HEK293 (cell line): ENCODE data around the gene CHN2.

ENCODE experiments used
- CTCF ChIA-PET: fragments of 350-600 bp; formaldehyde crosslinking; extraction: SDS; loops from one replicate; lab custom pipeline; 2021; ENCODE audit warnings: antibody characterized with exemption; lab: Yijun Ruan, JAX
- POLR2A ChIA-PET: fragments of 300-600 bp; formaldehyde crosslinking; extraction: SDS; loops from one replicate; lab custom pipeline; 2020; ENCODE audit warnings: antibody characterized with exemption, inconsistent platforms; lab: Yijun Ruan, JAX
- H3K27ac ChIP-seq: fragments of 200-500 bp; sonication (Bioruptor generic); 2 replicates; pipeline ENCODE4 v1.5.1; 2014; ENCODE audit warnings: low read depth, low read length, control low read depth, inconsistent platforms; ENCODE audit errors: extremely low read depth
- H3K36me3 ChIP-seq, 2 experiments: fragments of 200-500 bp in 1 of 2; sonication (Bioruptor generic) in 1 of 2; 1 replicate in 1 of 2; 2 replicates in 1 of 2; pipeline ENCODE4 v1.5.1; 2014 to 2017; ENCODE audit warnings: inconsistent platforms in 2 of 2, low read length in 2 of 2; ENCODE audit not compliant: control insufficient read depth in 2 of 2, insufficient read depth in 1 of 2
- H3K4me1 ChIP-seq: fragments of 200-500 bp; sonication (Bioruptor generic); 2 replicates; pipeline ENCODE4 v1.5.1; 2014; ENCODE audit warnings: mild to moderate bottlenecking, low read length, inconsistent platforms; ENCODE audit not compliant: control insufficient read depth, insufficient read depth
- H3K4me3 ChIP-seq: 2 replicates; pipeline ENCODE4 v1.5.1; 2011; ENCODE audit warnings: low read depth, mild to moderate bottlenecking, control low read depth, low read length, moderate library complexity
- H3K9me3 ChIP-seq: fragments of 200-500 bp; sonication (Bioruptor generic); 2 replicates; pipeline ENCODE4 v1.5.1; 2014; ENCODE audit warnings: low read depth, low read length, inconsistent platforms; ENCODE audit not compliant: control insufficient read depth, insufficient read depth
- EGR2 ChIP-seq: fragments of 450-650 bp; formaldehyde crosslinking; IDR thresholded peaks from 2 replicates; pipeline ENCODE4 v1.5.1; 2016; ENCODE audit warnings: low read depth, missing biosample characterization, missing genetic modification characterization
- FEZF1 ChIP-seq: fragments of 450-650 bp; formaldehyde crosslinking; IDR thresholded peaks from 2 replicates; pipeline ENCODE4 v1.5.1; 2016; ENCODE audit warnings: missing biosample characterization, missing genetic modification characterization
- MZF1 ChIP-seq: fragments of 450-650 bp; formaldehyde crosslinking; IDR thresholded peaks from 2 replicates; pipeline ENCODE4 v1.5.1; 2017; ENCODE audit warnings: missing biosample characterization, missing genetic modification characterization, borderline replicate concordance
- OSR2 ChIP-seq: fragments of 450-650 bp; formaldehyde crosslinking; IDR thresholded peaks from 2 replicates; pipeline ENCODE4 v1.5.1; 2016; ENCODE audit warnings: missing biosample characterization, missing genetic modification characterization
- PBX3 ChIP-seq: sonication (generic); formaldehyde crosslinking; IDR thresholded peaks from 2 replicates; pipeline ENCODE4 v1.8.1; 2022; ENCODE audit warnings: mild to moderate bottlenecking, moderate library complexity, missing genetic modification reagents
- PRDM1 ChIP-seq: fragments of 450-650 bp; formaldehyde crosslinking; IDR thresholded peaks from 2 replicates; pipeline ENCODE4; 2016; ENCODE audit warnings: missing biosample characterization, missing genetic modification characterization
- REPIN1 ChIP-seq: fragments of 450-650 bp; formaldehyde crosslinking; IDR thresholded peaks from 2 replicates; pipeline ENCODE4 v1.5.1; 2017; ENCODE audit warnings: missing biosample characterization, missing genetic modification characterization, low read depth
- TCF7L2 ChIP-seq: IDR thresholded peaks from 2 replicates; pipeline ENCODE4 v1.6.1; 2011; ENCODE audit warnings: low read depth, mild to moderate bottlenecking, inconsistent platforms, low read length, moderate library complexity, borderline replicate concordance
- ZBTB48 ChIP-seq: fragments of 450-650 bp; formaldehyde crosslinking; IDR thresholded peaks from 2 replicates; pipeline ENCODE4 v1.5.1; 2016; ENCODE audit warnings: missing biosample characterization, missing genetic modification characterization
- ZBTB6 ChIP-seq: fragments of 450-650 bp; formaldehyde crosslinking; IDR thresholded peaks from 2 replicates; pipeline ENCODE4 v1.5.1; 2017; ENCODE audit warnings: missing biosample characterization, missing genetic modification characterization
- ZFP69B ChIP-seq: fragments of 450-650 bp; formaldehyde crosslinking; IDR thresholded peaks from 2 replicates; pipeline ENCODE4 v1.5.1; 2016; ENCODE audit warnings: missing biosample characterization, missing genetic modification characterization
- ZNF114 ChIP-seq: fragments of 450-650 bp; formaldehyde crosslinking; IDR thresholded peaks from 2 replicates; pipeline ENCODE4 v1.5.0; 2017; ENCODE audit warnings: missing biosample characterization, missing genetic modification characterization
- ZNF132 ChIP-seq: fragments of 450-650 bp; formaldehyde crosslinking; IDR thresholded peaks from 2 replicates; pipeline ENCODE4 v1.5.1; 2017; ENCODE audit warnings: missing biosample characterization, missing genetic modification characterization, borderline replicate concordance
- ZNF146 ChIP-seq: fragments of 450-650 bp; formaldehyde crosslinking; IDR thresholded peaks from 2 replicates; pipeline ENCODE4 v1.5.1; 2016; ENCODE audit warnings: missing biosample characterization, missing genetic modification characterization
- ZNF202 ChIP-seq: fragments of 450-650 bp; formaldehyde crosslinking; IDR thresholded peaks from 2 replicates; pipeline ENCODE4 v1.5.1; 2016; ENCODE audit warnings: missing biosample characterization, missing genetic modification characterization, borderline replicate concordance
- ZNF354C ChIP-seq: fragments of 450-650 bp; formaldehyde crosslinking; IDR thresholded peaks from 2 replicates; pipeline ENCODE4 v1.5.1; 2016; ENCODE audit warnings: missing biosample characterization, missing genetic modification characterization, low read depth, borderline replicate concordance
- ZNF433 ChIP-seq: fragments of 450-650 bp; formaldehyde crosslinking; IDR thresholded peaks from 2 replicates; pipeline ENCODE4 v1.5.1; 2016; ENCODE audit warnings: missing biosample characterization, missing genetic modification characterization, low read depth
- ZNF473 ChIP-seq: fragments of 450-650 bp; formaldehyde crosslinking; IDR thresholded peaks from 2 replicates; pipeline ENCODE4 v1.5.1; 2017; ENCODE audit warnings: missing biosample characterization, missing genetic modification characterization
- ZNF558 ChIP-seq: fragments of 450-650 bp; formaldehyde crosslinking; IDR thresholded peaks from 2 replicates; pipeline ENCODE4 v1.5.1; 2016; ENCODE audit warnings: missing biosample characterization, missing genetic modification characterization
- ZNF561 ChIP-seq: fragments of 450-650 bp; IDR thresholded peaks from 2 replicates; pipeline ENCODE4 v1.5.1; 2018; ENCODE audit warnings: missing biosample characterization, missing genetic modification characterization, borderline replicate concordance
- ZNF670 ChIP-seq: fragments of 450-650 bp; formaldehyde crosslinking; IDR thresholded peaks from 2 replicates; pipeline ENCODE4 v1.5.1; 2016; ENCODE audit warnings: missing biosample characterization, missing genetic modification characterization, low read depth
- TF ChIP-seq, protein P1 (sequence below): fragments of 450-650 bp; formaldehyde crosslinking; IDR thresholded peaks from 2 replicates; pipeline ENCODE4 v1.5.1; 2016; ENCODE audit warnings: missing biosample characterization, missing genetic modification characterization
- TF ChIP-seq, protein P2 (sequence below): fragments of 450-650 bp; formaldehyde crosslinking; IDR thresholded peaks from 2 replicates; pipeline ENCODE4 v1.5.1; 2016; ENCODE audit warnings: missing biosample characterization, missing genetic modification characterization
- TF ChIP-seq, protein P3 (sequence below): fragments of 450-650 bp; formaldehyde crosslinking; IDR thresholded peaks from 2 replicates; pipeline ENCODE4 v1.5.1; 2016; ENCODE audit warnings: missing biosample characterization, missing genetic modification characterization
- TF ChIP-seq, protein P4 (sequence below): fragments of 450-650 bp; formaldehyde crosslinking; IDR thresholded peaks from 2 replicates; pipeline ENCODE4 v1.5.1; 2016; ENCODE audit warnings: missing biosample characterization, missing genetic modification characterization

Gene CHN2

GRCh38 chr7:29216128-29216527 lies 21.6 kb downstream of the CHN2 start (continued):
- TF ChIP-seq, protein P1, sequence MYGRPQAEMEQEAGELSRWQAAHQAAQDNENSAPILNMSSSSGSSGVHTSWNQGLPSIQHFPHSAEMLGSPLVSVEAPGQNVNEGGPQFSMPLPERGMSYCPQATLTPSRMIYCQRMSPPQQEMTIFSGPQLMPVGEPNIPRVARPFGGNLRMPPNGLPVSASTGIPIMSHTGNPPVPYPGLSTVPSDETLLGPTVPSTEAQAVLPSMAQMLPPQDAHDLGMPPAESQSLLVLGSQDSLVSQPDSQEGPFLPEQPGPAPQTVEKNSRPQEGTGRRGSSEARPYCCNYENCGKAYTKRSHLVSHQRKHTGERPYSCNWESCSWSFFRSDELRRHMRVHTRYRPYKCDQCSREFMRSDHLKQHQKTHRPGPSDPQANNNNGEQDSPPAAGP, result no peak
- TF ChIP-seq ZNF558 (tag by site-specific recombination) (no peak), ZNF433 (tag by site-specific recombination) (no peak), TCF7L2 (no peak), ZNF354C (no peak), ZNF670 (tag by site-specific recombination) (no peak), MZF1 (tag by site-specific recombination) (no peak)

DNA sequence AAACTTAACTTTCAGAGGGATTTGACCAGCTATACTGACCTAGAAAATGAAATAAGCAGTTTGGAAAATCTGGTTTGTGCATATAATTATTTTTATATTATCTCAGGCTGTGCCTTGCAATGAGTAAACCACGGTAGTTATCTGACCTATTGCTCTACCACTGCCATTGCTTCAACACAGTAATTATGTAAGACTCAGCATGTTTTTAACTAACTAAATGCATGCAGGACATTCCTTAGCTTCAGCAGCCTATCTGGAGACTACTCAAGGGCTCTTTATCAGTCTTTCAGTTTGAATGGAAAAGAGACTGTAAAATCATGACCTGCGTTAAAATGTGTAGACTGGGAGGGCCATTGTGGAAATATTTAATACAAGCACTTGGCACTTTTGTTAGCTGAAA lies 22.5 kb downstream of the CHN2 start:
- H3K9me3 ChIP-seq, result no peaks in the 10 kb centered on the region; the same call in 1 of the 2 replicates
- CTCF ChIA-PET, result interaction anchor here (0.8 to 1.7 kb wide), 3 partner anchors 11 to 295 kb away, joined by 3 to 5 read pairs (median 3); no protein-coding TSS in a partner anchor
- no peaks in the 10 kb centered on the region for H3K36me3 ChIP-seq
- H3K27ac ChIP-seq, result no peak overlapping the region
- no peak overlapping the region for H3K4me3 ChIP-seq
- TF ChIP-seq ZBTB6, result no peak
- TF ChIP-seq, all 188 proteins: peak for 0
- no peaks in the 10 kb centered on the region; the same call in 1 of the 2 replicates for H3K4me1 ChIP-seq
- POLR2A ChIA-PET, result no interaction called here

GRCh38 chr7:29224726-29225125 lies 30.2 kb downstream of the CHN2 start:
- Histone ChIP-seq H3K4me1 (no peaks in the 10 kb centered on the region), H3K4me3 (no peak overlapping the region), H3K27ac (no peak overlapping the region), H3K36me3 (no peaks in the 10 kb centered on the region; a peak in 1 of 3 replicates), H3K9me3 (no peaks in the 10 kb centered on the region; the same call in 1 of the 2 replicates)
- CTCF ChIA-PET, result no interaction called here
- POLR2A ChIA-PET, result no interaction called here
- TF ChIP-seq PRDM1 (tag by site-specific recombination) (no peak), OSR2 (tag by site-specific recombination) (no peak), ZNF146 (tag by site-specific recombination) (no peak), REPIN1 (tag by site-specific recombination) (no peak), ZNF132 (tag by site-specific recombination) (no peak), ZNF114 (no peak), ZNF202 (tag by site-specific recombination) (no peak), EGR2 (no peak), ZFP69B (tag by site-specific recombination) (no peak), FEZF1 (tag by site-specific recombination) (no peak), ZNF473 (no peak), ZNF561 (tag by site-specific recombination) (no peak), ZBTB48 (tag by site-specific recombination) (no peak), PBX3 (CRISPR knock-in tag) (no peak), MZF1 (tag by site-specific recombination) (no peak)
- TF ChIP-seq, protein P2, sequence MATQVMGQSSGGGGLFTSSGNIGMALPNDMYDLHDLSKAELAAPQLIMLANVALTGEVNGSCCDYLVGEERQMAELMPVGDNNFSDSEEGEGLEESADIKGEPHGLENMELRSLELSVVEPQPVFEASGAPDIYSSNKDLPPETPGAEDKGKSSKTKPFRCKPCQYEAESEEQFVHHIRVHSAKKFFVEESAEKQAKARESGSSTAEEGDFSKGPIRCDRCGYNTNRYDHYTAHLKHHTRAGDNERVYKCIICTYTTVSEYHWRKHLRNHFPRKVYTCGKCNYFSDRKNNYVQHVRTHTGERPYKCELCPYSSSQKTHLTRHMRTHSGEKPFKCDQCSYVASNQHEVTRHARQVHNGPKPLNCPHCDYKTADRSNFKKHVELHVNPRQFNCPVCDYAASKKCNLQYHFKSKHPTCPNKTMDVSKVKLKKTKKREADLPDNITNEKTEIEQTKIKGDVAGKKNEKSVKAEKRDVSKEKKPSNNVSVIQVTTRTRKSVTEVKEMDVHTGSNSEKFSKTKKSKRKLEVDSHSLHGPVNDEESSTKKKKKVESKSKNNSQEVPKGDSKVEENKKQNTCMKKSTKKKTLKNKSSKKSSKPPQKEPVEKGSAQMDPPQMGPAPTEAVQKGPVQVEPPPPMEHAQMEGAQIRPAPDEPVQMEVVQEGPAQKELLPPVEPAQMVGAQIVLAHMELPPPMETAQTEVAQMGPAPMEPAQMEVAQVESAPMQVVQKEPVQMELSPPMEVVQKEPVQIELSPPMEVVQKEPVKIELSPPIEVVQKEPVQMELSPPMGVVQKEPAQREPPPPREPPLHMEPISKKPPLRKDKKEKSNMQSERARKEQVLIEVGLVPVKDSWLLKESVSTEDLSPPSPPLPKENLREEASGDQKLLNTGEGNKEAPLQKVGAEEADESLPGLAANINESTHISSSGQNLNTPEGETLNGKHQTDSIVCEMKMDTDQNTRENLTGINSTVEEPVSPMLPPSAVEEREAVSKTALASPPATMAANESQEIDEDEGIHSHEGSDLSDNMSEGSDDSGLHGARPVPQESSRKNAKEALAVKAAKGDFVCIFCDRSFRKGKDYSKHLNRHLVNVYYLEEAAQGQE (tag by site-specific recombination), result no peak
- TF ChIP-seq, protein P3, sequence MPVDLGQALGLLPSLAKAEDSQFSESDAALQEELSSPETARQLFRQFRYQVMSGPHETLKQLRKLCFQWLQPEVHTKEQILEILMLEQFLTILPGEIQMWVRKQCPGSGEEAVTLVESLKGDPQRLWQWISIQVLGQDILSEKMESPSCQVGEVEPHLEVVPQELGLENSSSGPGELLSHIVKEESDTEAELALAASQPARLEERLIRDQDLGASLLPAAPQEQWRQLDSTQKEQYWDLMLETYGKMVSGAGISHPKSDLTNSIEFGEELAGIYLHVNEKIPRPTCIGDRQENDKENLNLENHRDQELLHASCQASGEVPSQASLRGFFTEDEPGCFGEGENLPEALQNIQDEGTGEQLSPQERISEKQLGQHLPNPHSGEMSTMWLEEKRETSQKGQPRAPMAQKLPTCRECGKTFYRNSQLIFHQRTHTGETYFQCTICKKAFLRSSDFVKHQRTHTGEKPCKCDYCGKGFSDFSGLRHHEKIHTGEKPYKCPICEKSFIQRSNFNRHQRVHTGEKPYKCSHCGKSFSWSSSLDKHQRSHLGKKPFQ, result no peak
- TF ChIP-seq, protein P4, sequence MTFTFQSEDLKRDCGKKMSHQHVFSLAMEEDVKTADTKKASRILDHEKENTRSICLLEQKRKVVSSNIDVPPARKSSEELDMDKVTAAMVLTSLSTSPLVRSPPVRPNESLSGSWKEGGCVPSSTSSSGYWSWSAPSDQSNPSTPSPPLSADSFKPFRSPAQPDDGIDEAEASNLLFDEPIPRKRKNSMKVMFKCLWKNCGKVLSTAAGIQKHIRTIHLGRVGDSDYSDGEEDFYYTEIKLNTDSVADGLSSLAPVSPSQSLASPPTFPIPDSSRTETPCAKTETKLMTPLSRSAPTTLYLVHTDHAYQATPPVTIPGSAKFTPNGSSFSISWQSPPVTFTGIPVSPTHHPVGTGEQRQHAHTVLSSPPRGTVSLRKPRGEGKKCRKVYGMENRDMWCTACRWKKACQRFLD (tag by site-specific recombination), result no peak
